Right renal pelvis (tissue), 4 donors: ENCODE data around the gene KRT37. TPM values are rescaled to one million over a fixed set of nuclear protein-coding genes. Genes with fewer than 3 reads are reported as not detected.

Source experiments
- DNase-seq, 4 donors: peaks; one replicate each; pipeline ENCODE4 v3.0.0-alpha.2; 2013; ENCODE audit warnings: low read depth in 4 of 4, low spot score in 3 of 4, missing footprints in 1 of 4
- polyA plus RNA-seq, 4 donors: library from polyadenylated mRNA; unstranded; fragments of 120-200 nt; gene quantifications; one replicate each; pipeline ENCODE4 v1.2.1, GENCODE V29; 2013; ENCODE audit not compliant: insufficient read length in 4 of 4

KRT37 gene
- not detected for polyA plus RNA-seq

DNA sequence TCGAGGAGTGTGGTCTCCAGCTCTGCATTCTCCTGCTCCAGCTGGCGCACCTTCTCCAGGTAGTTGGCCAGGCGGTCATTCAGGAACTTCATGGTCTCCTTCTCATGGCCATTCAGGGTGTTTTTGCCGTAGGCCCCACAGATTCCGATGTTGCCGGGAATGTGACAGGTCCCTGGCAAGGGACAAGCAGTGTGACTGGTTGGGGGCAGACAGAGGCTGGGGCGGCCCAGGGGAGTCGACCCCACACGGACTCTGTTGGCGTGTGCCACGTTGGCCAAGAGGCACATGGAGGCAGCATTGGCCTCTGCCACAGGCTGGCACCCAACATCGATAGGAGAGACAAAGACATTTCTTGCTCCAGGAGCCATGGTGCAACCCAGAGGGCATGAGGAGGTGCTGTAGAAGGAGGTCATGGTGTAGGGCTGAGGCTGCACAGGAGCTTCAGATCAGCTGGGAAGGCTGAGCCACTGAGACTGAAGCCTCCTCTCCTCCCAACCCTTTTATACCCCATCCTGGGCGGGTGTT, at the start of gene KRT37:
KRT37 (minus strand) TSS at position 475 of the 525 bp plus-strand sequence; CDS start at position 413, 62 bp downstream.
- no peak for DNase-seq

DNA sequence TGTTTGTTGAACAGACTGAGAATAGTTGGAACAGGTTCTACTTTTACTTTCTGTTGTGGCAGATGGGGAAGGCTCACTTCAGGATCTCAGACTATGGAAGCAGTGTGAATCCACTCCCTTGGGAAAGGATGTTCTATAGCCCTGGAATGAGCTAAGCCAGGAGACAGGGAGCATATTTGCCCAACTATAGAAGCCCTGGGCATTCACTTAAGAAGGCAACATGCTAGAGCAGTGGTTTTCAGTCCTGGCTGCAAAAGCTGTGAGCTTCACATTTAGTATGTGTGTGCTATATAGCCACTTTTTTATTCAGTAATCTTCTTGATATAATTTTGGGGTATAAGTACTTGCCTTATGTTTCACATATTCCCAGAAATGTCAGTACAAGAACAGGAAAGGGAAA, 44.0 kb upstream of the KRT37 start:
- DNase-seq, result no peak

DNA sequence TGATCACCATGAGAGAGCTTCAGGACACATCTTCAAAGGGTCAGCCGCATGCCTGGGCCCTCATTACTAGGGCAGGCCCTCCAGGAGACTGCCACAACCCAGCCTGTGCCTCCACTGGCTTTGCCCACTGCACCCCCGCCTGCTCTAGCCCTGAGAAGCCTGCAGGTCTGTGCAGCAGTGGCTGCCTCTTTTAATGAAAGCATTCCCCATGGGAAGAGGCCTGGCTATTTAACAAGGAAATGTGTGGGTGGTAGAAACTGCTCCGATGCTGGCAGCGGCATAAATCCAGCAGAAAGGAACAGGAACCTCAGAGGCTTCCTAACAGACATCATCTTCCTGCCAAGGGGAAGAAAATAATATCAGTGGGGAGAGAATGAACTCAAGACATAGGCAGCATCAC, 43.2 kb upstream of the KRT37 start:
- no peak for DNase-seq

DNA sequence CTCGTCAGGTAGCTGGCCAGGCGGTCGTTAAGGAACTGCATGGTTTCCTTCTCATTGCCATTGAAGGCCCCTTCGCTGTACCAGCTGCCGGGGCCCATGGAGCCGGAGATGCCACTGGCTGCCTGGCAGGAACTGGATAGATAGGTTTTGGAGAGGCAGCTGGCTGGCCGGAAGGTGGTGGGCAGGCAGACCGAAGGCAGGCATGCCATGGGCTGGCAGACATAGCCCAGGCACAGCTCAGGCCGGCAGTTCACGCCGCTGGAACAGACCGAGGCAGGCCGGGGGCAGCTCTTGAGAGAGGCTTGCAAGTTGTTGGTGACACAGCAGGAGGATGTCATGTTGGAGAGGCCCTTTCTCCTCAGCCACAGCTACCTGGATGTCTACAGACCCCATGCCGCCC, 42.6 kb upstream of the KRT37 start, which contains the start of gene KRT32:
KRT32 (minus strand) TSS at position 399 of the 400 bp plus-strand sequence; CDS start at position 338, 61 bp downstream.
- DNase-seq, result no peak

DNA sequence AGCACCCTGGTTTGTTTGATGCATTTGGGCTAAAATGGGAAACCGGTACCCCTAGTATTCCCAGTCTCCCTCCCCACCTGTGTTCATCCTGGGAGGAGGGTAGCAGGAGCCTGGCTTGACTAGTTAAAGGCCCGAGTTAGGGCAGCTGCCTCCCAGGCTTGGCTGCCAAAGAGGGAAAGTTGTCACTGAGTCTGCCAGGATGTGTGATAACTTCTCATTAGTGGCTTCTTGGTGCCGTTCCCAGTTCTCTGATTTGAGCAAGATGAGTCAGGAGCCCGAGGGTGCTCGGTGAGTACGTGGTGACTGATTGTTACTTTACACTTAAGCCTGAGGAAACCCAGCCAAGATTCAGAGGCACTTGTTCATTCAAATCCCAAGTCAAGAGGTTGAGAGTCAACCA, 40.3 kb upstream of the KRT37 start:
- no peak for DNase-seq

DNA sequence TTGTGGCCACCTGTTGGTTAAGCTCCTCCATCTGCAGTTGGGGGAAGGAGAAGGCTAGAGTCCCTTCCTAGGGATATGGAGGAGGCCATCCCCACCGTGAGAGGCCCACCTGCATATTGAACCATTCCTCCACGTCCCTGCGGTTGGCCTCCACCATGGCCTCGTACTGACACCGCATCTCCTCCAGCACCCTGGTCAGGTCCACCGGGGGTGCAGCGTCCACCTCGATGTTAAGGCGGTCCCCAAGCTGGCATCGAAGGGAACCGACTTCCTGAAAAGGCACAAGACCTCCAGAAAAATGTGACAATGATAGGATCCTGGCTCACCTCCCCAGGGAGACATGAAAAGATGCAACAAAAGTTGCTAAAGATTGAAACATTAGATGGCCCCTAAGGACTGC, 39.8 kb upstream of the KRT37 start:
- no peak for DNase-seq

DNA sequence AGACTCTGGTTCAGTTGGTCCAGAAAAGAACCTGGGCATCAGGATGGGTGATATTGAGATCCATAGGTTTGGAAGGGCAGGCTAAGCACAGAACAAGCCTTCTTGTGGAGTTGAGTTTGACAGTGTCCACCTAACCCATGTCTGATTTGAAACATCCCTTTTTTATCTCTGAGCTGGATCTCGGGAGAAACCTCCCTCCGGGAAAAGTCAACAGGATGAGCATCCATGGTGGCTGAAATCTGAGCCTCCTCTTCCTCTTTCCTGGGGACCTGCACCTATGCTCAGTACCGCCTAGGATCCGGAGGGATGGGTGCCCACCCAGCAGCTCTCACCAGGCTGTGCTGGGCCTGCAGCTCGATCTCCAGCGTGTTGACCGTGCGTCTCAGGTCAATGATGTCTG, 39.4 kb upstream of the KRT37 start:
- DNase-seq, result no peak

DNA sequence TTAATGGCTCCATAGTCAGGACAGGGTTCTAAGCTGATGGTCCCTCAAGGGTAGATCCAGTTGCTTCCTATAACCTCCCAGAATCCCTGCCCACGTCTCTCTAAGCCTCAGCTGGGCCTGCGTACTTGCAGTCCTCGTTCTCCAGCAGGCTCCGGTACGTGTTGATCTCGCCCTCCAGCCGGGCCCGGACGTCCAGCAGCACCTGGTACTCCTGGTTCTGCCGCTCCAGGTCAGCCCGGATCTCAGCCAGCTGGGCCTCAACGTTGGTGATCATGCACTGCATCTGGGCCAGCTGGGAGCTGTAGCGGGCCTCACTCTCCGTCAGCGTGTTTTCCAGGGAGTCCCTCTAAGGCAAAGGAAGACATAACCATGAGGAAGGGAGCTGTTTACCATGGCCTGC, 38.3 kb upstream of the KRT37 start:
- no peak for DNase-seq

DNA sequence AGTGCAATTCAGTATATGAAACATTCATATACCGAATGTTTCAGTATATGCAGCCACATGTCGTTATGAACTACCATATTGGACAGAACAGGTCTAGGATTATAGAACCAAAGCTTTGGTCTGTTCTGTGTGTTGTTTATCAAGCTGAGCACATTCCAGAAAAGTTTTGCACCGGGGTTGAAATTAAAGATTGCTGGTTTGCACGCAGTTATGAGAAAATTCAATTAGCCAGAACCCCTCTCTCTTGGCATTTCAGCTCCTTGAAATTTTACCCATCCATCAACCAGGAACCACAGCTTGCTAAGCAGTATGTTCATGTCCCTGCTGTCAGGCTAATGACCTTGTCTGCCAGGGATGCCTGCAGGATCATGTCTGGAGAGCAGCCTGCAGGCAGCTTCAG, 33.3 kb upstream of the KRT37 start:
- DNase-seq, result no peak

DNA sequence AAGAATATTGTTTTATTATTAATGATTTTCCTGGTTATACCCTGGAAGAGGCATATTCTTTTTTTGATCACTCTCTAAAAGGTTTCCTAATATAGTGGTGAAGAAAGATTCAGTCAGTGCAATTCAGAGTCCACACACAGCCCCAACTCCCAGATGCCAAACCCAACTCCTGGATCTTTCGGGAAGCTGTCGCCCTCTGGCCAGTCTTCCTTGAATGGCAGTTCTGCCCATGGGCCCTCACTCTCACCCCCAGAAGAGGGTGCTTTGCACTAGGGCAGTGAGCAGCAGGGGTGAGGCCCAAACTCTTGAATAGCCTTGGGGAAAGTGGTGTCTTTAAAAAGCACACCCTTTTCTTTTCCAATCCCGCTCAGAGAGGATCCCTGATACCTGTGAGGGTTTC, 31.8 kb upstream of the KRT37 start:
- no peak for DNase-seq

DNA sequence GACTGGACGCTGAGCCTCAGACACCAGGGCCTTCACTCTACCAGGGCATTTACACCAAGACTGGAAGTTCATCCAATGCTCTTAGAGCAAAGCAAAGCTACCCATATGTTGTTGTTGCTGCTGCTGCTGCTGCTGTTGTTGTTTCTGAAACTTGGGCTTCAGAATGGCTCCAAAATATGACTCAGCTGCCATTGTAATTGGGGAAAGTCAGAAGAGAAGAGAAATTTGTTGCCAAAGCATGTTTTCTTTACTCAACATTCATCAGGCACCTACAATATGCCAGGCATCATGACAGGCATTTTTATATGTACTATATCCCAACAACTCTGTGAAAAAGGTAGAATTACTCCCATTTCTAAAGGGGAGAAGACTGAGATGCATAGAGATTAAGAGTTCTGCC, 30.9 kb upstream of the KRT37 start:
- no peak for DNase-seq

DNA sequence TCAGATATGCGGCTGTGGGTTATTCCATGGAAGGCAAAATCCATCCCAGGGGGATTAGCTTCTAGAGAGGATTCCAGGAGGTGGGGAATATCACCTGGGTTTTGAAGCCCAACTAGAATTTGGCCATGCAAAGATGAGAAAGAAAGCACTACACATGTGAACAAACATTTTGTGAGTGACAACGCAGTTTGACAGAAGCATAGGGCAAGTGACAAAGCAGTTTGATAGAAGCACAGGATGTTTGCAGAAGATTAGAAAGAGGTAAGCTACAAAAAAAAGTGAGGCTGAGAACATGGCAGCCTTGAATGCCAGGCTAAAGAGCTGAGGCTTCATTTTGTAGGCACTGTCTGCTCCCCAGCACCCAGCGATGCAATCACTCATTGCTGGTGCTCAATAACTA, 28.7 kb upstream of the KRT37 start:
- no peak for DNase-seq

DNA sequence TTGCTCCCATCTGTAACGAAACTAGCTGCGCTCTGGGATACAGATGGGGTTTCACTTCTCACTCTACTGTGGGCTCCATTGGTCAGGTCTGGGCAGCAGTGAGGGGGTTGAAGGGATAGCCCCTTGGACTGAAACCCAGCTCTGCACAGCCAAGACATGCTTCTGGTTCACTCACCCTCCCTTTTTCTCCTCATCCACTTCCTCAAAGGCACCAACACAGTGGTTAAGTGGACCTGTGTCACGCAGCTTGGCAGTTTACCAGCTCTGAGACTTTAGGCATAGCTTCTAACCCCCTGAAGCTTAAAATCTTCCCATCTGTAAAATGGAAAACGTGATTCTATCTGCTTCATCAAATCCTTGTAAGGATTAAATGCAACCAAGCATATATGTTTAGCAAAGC, 27.9 kb upstream of the KRT37 start:
- DNase-seq, result no peak

DNA sequence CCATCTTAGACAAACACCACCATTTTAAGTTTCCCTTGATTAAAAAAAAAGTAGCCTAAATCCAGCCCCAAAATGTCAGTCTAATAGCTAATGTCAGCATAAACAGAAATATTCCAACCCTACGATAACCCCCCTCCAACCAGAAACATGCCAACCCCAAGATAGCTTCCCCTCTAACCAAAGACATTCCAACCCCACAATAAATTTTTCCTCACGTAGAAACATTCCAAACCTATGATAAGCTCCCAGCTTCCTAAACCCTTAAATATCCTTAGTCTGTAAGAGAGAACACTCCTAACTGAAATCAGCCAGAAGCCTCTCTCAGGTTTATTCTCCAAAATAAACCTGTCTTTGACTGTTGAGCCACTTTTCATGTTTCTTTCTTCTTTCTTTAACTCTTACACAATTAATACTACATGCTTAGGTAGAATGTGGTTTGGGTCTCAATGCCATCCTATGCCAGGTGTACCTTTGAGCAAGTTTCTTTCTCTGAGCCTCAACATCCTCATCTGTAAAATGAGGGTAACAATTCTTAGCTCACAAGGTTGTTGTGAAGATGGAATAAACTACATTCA, 26.9 kb upstream of the KRT37 start:
- DNase-seq, result no peak

DNA sequence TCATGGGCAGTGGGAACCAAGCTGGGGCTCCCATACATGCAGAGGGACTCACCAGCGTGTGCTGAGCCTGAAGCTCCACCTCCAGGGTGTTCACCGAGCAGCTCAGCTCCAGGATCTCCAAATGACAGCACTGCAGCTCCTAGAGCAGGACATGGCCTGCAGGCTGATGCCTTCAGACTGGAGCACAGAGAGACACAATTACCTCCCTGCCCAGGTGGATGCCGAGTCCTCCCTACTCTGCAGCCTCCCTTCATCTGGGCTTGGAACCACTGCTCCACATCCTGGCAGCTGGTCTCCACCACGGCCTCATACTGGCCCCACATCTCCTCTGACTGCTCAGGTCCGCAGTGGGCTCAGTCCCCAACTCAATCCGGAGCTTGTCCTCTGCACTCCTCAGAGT, 24.6 kb upstream of the KRT37 start:
- no peak for DNase-seq

DNA sequence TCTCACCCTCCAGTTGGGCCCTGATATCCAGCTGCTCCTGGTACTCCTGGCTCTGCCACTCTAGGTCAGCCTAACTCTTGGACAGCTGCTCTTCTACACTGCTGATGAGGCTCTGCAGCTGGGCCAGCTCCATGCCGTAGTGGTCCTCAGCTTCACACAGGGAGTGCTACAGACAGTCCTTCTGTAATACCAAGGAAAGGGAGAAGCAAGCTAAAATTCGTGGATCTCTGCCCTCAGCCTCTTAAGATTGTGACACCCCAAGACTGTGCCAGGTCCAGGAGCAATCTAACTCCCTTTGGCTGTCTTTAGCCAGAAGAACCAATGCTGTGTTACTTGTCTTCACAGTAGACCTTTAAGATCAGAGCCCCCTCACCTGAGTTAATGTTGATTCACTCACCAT, 24.1 kb upstream of the KRT37 start:
- DNase-seq, result no peak

DNA sequence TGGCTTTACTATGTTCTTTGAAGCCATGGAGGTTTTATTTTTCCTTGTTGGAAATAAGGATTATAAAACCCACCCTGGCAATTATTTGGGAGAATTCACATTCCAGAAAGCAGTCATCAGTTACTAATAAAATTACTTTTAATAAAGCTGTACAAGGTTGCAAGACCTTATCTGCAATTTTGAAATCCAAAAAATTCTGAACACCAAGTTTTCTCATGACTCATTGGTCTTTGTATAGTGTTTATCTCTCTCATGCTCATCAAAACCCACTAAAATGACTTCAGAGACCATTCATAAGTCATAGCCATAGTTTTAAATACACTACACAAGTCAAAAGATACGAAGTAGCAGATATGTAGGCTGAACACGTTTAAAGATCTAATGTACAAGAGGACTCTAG, 22.4 kb upstream of the KRT37 start:
- no peak for DNase-seq

DNA sequence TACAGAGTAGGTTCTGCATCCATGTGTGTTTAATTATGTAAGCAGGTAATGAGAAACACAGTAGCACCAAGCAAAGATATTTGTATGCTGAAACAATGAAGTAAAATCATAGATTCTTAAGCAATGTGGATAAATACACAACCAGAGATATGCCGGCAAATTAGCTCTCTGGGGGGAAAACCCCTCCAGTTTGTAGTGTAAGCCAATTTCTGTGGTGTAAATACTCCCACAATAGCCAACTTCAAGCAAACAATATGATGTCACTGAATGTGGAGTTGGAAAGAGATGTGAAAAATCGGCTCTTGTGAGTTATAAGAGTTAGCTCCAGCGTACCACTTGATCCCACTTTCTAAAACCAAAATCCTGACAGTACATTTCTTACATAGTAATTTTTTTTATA, 20.3 kb upstream of the KRT37 start:
- DNase-seq, result no peak

DNA sequence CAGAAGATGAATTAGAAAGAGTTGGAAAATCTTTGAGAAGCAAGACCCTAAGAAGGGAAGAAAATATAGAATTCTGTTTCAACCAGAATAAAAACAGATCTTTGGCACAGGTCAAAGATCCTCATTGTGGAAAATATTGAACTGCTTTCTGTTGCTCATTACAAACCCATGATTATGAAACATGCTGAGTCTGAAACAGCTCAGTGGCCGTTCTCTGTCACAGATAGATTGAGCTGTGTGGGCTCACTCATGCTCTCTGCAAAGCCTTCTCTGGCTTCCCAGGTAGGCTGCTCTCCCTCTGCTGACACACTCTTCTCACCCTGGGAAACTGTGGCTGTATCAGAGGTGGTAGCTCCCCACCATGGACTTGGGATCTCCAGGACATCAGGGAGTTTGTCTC, 19.8 kb upstream of the KRT37 start:
- DNase-seq, result no peak

DNA sequence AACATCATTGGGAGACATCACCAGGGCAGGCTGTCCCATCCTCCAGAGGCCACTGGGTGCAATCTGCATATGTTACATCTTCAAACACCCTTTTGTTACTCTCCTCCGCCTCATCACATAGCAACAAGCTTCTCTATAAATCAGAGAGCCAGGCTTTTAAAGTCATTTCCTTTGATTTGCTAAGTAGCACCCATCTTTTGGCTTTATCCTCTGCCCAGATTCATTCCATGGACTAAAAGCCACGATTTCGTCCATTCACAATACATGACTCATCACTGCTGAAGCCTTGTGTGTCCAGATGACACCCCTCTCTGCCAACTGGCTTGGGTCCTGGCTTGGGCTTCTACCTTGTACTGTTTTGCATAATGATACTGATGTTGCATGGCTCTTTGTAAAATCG, 18.4 kb upstream of the KRT37 start:
- no peak for DNase-seq

DNA sequence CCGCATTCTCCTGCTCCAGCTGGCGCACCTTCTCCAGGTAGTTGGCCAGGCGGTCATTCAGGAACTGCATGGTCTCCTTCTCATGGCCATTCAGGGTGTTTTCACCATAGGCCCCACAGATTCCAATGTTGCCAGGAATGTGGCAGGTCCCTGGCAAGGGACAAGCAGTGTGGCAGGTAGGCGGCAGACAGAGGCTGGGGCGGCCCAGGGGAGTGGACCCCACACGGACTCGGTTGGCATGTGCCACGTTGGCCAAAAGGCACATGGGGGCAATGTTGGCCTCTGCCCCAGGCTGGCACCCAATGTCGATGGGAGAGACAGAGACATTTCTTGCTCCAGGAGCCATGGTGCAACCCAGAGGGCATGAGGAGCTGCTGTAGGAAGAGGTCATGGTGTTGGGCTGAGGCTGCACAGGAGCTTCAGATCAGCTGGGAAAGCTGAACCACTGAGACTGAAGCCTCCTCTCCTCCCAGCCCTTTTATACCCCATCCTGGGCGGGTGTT, 16.2 kb upstream of the KRT37 start, which contains the start of gene KRT38:
KRT38 (minus strand) TSS at position 453 of the 503 bp plus-strand sequence; CDS start at position 391, 62 bp downstream.
- DNase-seq, result no peak

DNA sequence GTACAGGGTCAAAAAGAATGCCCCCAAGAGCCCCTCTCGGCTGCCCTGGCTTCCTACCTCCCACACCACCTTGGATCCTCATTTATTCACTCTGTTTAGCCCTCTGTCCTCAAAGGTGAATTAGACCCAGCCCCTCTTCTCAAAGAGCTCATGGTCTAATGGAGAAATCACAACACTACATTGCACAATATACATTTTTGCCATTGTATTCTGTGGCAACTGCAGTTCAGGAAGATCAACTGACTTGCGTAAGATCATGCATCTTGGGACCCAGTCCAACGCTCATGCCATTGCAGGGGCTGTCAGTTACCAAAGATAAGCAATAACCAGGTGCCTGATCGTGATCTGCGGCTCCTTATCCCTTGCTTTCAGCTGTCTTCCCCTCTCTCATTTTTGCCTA, 15.0 kb upstream of the KRT37 start:
- DNase-seq, result no peak

DNA sequence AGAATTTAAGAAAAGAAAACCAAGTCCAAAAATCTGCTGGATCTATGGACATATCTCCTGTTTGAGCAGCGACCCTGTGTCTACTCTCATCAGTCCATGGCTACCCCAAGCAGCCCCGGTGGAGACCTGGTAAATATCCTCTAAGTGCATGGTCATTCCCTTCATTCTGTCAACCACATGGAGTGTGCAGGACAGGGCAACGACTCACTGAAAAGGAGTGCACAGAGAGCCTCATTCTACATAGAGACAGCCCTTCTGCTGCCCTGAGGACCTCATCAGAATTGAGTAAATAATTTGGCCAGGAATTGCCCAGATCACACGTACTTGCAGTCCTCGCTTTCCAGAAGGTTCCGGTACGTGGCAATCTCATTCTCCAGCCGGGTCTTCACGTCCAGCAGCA, 13.4 kb upstream of the KRT37 start:
- DNase-seq, result no peak
